ENCODE results near the gene ADGRL1.
A peak's percentile ranks its signal among the peaks of the same experiment; 100 is the strongest.

ADGRL1 gene

DNA sequence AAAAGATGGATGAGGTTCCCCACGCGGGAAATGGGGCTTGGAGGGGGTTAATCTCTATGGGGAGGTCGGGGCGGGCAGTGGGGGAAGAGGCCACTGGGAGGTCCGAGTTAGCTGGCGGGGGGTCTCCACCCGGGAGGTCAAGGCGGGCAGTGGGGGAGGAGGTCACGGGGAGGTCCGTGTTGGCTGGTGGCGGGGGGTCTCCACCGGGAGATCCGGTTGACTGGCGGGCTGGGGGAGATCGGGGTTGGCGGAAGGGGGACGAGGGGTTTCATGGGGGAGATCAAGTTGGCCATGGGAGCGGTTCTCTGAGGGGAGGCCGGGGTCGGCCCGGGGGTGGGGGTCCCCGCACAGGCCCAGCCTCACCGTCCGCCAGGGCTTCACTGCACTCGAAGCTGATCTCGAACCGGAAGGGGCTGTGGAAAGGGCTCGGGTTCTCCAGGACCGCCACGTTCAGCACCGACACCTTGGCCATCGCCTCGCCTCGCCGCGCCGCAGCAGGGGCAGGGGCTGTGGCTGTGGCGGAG is 69.9 kb downstream of the ADGRL1 start:
- DNase-seq, result no peak

DNA sequence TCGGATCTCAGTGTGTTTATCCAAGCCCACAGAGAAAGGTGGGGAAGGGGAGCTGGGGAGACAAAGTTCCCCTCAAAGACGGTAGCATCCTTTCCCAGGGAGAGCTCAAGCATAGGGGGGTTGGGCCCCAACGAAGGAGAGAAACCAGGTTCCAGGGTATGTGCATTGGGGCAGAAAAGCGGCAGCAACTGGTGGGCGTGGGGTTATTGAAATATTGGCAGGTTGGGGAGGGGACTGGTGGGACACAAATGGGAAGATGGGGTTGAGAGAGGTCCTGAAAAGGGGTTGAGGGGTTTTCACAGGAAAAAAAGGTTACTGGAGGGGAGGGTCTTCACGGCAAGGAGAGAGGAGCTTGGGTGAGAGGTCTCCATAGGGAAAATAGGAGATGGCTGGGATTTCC is 70.6 kb downstream of the ADGRL1 start:
- DNase-seq, result no peak

DNA sequence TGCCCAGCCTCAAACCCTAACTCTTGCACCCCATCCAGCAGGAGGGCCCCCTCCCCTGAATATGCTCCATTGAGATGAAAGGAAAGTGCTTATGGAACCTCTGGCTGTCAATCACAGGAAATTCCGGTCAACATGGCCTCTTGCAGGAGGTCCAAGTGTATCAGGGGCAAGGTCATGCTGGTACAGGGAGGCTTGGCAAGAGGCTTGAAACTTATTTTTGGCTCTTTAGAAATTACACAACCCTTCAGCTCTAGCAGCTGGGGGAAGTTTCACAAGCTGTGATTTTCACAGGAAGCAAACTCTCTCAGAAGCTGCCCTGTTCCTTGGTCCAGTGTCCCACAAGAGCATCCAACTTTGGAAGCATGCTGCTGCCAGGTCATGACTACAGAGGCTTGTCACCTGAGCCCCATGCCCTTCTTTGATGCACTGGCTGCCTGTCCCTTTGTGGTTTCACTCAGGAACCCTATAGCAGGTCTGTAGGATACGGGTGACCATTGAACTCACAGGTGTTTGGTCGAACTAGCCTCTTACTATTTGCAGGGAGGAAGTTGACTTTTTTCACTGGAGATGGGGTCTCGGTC is 78.0 kb downstream of the ADGRL1 start:
- no peak for DNase-seq

DNA sequence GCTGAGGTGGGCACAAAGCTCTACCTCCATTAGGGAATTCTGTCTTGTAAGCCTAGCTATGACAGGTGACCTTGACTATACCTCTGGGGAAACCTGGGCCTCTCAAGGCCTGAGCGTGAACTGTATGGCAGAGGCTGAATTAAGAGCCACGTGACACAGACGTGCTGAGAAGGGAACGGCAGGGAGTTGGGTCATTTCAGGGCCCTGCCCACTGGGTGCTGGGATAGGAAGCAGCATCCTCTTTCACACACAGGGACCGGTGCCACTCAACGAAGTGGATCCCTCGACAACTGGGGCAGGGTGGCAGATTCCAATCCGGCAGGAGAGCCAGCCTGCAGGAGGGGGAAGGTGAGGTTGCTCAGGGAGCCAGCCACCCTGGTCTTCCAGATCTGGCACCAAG is 78.8 kb downstream of the ADGRL1 start:
- DNase-seq, result no peak

DNA sequence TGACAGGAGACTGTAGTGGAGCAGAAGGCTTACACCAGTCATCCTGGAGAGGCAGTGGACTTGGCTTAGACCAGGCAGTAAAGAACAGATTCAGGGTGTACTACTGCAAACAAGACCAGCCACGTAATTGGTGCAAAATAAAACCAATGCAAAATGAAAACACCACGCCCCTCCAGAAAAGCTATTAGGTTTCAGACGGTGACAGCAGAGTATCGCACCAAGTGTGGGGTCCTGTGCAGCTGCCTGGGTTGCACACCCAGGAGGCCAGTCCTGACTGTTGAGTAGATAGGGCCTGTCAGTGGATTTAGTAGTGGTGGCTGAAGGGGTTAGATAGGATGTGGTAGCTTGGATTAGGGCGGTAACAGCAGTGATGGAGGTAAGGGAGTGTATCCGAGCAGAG is 83.0 kb downstream of the ADGRL1 start:
- no peak for DNase-seq

DNA sequence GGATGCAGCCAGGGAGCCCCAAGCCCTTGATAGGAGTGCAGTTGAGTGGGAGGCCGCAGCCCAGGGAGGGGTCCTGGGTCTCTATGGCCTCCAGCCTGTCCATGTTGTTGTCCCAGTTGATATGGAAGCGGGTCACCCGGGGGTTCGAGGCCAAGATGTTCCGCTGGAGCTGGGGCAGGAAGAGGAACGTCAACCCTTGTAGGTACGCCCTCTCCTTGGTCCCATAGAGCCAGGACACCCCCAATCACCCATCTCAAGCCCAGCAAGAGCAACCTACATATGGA is 85.5 kb downstream of the ADGRL1 start:
- DNase-seq, result no peak

DNA sequence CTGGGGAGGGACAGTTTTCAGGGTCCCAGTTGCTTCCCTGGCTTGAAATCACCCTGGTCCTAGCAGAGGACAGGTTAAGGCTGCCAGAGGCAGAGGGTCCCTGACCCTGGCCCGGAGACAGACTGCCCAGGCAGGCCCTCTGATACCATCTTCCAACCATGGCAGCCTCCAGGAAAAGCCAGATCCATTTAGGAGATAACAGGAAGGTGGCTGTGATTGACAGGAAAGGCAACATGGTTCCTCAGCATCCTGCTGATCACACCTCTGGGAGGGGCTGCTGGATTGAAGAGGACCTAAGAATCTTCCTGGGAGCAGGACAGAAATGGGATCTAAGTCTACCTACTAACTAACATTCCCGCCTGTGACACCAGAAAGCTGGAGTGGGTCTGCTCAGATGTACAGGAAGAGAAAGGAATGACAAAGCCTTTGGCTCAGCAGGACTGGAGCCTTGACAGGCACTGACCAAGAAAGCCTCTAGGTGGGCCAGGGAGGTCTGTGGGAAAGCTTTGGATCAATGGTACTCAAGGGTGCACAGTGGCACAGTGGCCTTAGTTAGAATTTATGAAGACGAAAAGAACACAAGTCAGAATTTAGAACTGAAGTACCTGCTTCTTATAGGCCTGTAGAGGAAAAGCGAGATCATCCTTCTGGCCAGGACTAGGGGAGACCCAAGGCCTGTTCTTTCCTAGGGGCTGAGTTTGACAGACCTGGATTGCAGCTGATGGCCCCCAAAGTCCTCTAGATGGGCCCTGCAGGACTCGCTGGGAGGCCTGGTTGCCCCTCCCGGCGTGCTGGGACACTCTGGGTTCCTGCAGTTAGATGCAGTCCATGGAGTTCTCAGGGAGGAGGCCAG is 86.1 kb downstream of the ADGRL1 start:
- no peak for DNase-seq

DNA sequence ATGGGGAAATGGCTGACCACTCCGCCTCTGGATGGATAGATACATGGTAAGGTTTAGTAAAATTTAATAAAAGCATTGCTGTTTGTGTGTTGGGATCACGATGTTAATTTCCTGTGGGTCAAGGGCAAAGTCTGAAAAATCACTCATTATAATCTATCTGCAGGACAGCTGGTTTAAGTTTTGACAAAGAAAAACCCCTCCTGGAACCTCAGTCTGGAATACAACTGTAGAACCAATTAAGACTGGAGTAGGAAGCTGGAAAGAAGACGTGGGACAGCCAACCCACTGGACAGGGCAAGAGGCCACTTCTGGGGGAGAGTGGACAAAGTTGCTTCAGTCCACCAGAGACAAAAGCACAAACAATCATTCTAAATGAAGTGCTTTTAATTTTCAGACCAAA is 86.8 kb downstream of the ADGRL1 start:
- DNase-seq, result no peak

DNA sequence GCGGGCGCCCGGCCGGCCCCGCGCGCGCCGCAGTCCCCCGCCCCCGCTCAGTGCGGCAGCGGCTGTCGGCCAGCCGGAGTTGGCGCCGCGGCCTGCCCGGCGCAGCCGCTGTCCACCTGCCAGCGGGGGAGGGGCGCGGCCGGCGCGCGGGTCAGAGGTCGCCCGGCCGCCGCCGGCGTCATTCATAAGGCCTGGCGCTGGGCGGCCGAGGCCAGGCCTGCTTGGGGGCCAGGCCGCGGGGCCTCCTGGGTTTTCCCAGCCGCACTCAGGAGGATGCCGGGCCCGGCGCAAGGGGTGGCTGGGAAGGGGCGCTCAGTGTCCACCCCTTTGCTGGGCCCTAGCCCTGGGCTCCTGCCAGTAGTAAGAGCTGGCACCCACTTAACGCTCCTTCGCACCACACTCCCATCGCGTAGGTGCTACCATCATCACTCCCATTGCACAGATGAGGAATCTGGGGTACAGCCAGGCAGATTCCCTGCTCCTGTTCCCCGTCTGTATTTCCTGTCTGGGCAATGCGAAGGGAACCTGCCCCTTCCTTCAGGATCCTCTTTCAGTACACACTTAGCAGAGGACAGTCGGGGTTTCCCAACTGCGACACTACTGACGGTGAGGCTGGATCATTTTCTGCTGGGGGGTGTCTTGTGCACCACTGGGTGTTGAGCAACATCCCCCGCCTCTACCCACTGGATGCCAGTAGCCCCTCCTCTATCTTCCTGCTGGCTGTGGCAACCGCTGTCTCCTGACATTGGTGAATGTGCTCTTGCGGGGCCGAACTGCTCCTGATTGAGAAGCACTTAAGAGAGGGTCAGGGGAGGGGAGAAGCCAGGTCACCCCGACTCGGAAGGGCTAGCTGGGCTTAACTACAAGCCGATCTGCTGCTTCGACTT is 87.6 kb downstream of the ADGRL1 start:
- DNase-seq, result peak; percentile 79

DNA sequence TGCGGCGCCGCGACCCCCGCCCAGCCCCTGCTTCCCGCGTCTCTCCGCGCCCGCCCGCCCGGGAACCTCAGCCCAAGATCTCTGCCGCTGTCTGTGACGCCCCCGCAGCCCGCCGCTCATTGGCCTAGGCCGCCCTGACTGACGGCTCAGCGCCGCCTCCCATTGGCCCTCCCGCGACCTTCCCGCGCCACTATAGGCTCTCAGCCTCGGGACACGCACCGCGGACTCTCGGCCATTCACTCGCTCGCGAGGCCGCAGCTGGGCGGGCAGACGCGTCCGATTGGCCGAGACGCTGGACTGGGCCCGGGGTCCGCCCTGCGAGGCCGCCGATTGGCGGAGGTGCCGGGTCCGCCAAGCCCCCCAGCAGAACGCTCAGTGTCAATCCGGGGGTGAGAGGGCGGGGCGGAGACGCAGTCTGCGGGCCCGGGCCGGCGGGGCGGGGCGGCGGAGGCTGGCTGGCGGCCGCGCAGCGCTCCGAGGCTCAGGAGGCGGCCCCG is 88.3 kb downstream of the ADGRL1 start, which contains the start of gene PRKACA:
PRKACA (minus strand) TSS at position 95 of the 497 bp plus-strand sequence. CDS start 215 bp downstream, outside the sequence.
- peak; percentile 99 for DNase-seq

DNA sequence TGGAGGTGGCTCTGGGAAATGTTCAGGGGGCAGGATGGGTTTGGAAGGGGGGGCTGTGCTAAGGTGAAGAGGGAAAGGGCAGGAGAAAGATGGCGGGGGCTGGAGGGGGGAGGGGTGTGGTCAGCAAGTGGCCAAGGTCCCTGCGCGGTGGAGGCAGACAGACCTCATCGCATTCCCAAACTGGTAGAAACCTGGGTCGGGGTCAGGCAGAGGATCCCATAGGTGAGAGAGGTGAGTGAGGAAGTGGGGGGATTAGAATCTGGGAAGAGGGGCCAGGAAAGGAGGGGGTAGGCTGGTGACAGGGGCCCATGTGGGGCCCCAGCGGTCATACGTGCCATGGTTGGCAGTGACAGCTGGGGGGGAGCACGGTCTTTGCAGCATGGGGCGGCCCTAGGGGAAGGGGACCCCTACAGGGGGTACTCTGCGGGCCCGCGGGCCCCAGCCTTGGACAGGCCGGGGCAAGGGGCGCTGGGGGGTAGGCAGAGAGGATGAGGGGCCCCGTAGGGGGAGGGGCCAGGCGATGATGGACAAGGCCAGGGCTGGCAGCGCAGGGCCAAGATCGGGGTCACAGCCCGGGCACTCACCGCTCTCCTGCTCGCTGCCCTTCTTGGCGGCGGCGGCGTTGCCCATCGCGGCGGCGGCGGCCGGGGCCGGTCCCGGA is 88.9 kb downstream of the ADGRL1 start:
- no peak for DNase-seq

DNA sequence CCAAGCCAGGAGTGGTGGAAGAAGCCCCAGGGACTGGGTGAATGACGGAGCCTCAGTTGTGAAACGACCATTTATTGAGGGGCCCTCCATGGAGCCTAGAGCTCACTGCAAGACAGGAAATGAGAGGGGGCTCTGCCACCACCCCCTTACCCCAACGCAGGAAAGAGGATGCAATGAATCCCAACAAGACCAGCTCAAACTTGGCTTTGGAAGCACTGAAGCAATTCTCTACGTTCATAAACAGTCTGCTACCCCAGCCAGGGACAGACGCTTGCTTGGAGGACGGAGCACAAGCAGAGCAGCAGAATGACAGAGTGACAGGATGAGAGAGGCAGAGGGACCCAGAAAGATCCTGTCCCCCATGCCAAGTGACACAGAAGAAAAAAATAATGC is 89.4 kb downstream of the ADGRL1 start:
- DNase-seq, result no peak

DNA sequence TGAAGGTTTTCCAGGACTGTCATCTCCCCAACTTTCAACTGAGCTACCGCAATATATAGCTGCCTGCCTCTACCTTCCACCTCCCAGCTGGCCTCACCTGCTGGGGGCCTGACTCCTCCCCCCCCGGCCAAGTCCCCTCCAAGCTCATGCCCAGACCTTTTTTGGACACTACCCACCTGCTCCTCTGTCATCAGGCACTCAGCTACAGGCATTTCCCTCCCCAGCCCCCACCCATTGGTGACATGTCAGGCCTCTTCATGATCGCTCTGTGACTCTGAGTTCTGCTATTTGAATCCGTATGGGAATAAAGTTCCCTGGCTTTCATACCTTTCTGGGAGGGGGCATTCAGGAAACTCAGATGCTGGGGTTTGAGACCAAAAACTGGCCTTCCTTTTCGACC is 90.2 kb downstream of the ADGRL1 start:
- DNase-seq, result no peak

DNA sequence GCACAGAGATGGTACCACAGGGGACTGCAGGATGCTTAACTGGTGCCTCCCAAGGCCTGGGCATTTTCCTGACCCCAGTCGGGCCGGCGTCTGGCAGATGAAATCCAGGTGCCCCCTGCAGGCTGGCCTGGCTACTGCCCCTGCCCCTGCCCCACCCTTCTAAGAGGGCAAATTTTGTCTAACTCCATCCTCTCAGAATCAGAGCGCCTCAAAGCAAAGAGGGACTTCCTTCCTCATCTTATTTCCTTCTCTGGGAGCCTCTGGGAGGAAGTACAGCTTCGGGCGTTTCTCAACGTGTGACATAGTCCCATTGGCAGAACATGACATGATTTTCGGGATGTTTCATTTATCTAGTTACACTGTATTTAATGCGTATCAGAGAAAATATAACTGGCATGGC is 91.1 kb downstream of the ADGRL1 start:
- peak; percentile 76 for DNase-seq

DNA sequence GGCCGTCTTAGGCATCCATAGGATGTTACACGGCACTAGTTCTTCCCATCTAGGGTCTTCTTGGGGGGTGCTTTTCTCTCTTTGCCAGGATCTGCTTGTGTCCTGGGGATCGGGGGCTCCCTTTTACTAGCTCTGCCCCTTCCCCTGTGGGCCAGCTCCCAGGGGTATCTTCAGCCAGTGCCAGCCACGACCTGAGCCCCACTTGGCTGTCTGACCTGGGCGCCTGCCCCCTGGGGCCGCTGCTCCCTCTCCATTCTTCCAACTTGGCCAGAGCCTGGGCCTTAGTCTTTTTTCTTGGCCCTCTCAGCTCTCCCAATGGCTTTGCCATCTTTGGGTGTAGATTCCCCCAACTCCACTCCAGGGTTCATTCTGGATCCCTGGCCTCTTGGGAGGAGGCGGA is 91.5 kb downstream of the ADGRL1 start:
- DNase-seq, result no peak

DNA sequence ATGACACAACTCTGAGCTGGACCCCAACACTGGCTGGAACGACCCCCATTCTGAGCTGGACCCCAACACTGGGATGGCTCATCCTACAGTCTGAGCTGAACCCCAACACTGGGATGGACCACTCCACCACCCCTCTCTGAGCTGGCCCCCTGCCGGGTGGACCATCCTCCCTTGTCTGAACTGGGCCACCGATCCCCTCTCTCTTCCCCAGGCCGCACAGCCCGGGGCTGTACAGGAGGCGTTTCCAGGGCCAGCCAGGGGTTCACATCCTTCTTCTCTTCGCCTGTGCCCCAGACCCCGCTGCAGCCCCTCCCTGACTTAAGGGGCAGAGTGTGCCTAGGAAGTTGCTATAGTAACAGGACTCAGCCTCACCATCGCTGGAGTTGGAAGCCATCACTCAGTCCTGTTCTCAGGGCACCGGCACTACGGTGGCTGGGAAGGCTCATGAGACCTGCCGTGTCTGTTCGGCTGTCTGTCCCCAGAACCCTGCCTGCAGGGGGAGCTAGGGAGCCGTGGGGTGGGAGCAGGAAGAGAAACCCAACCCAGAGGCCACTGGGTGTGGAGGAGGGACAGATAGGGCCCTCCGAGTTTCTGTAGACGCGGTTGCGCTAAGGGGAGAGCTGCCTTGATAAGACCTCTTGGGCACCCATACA is 92.1 kb downstream of the ADGRL1 start:
- DNase-seq, result peak; percentile 71

DNA sequence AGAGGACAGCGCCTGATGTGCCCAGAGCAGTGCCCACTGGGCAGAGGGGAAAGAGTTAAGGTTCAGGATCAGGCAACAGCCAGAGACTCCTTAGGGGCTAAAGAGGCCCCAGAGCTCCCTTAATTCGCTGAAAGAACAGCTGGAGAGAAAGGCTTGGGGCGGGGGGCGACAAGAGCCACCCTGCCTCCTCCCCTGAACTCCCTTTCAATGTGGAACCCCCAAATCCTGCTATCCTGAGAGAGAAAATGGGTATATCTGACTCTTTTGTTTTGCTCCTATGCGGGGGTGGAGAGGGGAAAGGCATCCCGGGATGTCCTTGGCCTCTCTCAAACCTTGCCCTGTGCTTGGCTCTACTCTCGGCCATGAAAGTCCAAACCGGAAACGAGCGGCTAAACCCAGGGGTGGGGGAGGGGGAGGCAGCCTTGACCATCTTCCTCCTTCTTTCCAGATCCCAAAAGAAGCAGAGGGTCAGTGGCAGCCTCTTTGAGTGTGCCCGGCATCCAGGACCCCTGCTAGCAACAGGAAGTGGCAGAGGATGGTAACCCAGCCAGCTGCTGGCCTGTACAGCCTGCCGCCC is 93.1 kb downstream of the ADGRL1 start:
- DNase-seq, result no peak

DNA sequence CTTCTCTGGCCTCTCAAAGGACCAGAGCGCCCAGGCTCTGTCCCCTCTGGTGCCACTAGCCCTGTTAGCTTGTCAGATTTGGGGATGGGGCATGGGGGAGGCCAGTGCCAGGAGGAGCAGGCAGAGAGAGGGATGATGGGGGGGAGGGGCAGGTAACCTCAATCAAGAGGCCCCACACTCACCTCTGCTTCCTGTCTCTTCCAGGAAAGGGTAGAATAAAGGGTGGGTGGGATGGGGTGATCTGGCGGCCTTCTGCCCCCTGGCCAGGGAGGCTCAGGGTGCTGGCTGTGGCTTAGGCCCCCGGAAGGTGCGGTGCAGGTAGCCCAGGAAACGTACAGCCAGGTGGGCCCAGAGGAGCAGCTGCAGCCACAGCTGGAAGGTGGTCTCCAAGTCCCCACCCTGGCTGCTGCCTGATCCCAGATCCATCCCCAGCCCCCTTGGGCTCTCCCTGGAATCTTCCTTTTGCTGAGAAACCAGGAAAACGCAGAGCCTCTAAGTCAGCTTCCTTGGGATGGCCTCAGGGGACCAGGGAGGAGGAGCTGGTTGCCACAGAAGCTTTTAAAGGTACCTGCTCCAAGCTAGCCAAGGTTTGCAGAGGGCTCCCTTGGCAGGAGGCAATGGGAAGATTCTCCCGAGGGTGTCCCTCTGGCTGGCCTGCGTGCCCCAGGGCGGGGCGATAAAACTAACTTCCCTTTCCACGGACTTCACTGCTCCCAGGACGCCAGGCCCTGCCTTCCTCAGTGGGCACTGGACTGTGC is 93.7 kb downstream of the ADGRL1 start:
- DNase-seq, result no peak

DNA sequence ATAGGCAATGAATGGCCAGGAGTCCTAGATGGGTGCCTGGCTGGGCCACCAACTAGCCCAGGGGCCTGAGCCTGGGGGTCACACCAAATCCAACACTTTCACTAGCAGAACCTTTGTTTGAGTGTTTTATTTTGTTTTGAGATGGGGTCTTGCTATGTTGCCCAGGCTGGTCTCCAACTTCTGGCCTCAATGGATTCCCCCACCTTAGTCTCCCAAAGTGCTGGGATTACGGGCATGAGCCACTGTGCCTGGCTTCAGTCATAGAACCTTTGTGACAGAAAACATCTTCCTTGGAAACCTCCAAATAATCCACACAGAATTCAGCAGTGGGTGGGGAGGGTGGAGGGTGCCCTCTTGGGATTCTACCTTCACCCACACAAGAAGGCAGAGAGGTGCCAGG is 94.5 kb downstream of the ADGRL1 start:
- DNase-seq, result no peak

DNA sequence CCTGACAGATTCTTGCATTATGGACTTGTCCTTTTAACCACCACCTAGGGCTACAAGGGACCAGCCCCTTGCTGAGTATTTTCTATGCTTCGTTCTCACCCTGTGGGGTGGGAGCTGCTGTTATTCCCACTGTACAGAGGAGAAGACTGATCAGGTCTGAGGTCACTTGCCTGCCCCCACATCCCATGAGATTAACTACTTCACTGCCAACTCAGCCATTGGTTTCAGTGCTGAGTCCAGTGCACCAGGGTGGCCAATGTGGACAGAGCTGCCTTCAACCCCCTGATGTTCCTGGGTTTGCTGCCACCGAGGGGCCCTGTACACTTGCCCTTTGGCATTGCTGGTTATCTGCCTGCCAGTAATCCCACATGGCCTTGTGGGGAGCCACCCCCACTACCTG is 95.3 kb downstream of the ADGRL1 start:
- DNase-seq, result no peak
